IMR-90 (cell line): ENCODE measurements around the gene DRAXIN.

Experiments
- MAFK ChIP-seq: IDR thresholded peaks from 2 replicates; pipeline ENCODE4 v1.6.1; 2012; ENCODE audit warnings: low read depth, low read length, improper control_type of control experiment
- POLR2A ChIP-seq: IDR thresholded peaks from 2 replicates; pipeline ENCODE4 v1.6.1; 2012; ENCODE audit warnings: mild to moderate bottlenecking, low read depth, low read length
- RCOR1 ChIP-seq: IDR thresholded peaks from 2 replicates; pipeline ENCODE4 v1.6.1; 2012; ENCODE audit warnings: mild to moderate bottlenecking, low read length, improper control_type of control experiment; ENCODE audit not compliant: insufficient replicate concordance

DNA sequence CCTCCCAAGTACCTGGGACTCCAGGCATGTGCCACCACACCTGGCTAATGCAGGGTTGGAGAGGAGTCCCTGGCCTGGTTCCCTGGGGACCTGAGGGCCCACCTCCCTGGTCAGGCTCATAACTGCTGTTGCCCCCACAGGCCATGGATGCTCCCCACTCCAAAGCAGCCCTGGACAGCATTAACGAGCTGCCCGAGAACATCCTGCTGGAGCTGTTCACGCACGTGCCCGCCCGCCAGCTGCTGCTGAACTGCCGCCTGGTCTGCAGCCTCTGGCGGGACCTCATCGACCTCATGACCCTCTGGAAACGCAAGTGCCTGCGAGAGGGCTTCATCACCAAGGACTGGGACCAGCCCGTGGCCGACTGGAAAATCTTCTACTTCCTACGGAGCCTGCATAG, 23.0 kb upstream of the DRAXIN start:
- TF ChIP-seq RCOR1 (no peak), POLR2A (no peak), MAFK (no peak)
